Head of caudate nucleus (tissue), 42 donors: ENCODE results near the gene PLD3.

Experiments
- DNase-seq, 42 donors: peaks; one replicate each; pipeline versions ENCODE4 v3.0.0 to v3.0.0-alpha.2; 2020 to 2021; ENCODE audit warnings: mixed read lengths in 7 of 42
- intact Hi-C: fragments of 100-400 bp; cut with DNase I; formaldehyde crosslinking; loops from one replicate; pipeline ENCODE4 v1.15.0; 2022

The PLD3 gene, protein sequence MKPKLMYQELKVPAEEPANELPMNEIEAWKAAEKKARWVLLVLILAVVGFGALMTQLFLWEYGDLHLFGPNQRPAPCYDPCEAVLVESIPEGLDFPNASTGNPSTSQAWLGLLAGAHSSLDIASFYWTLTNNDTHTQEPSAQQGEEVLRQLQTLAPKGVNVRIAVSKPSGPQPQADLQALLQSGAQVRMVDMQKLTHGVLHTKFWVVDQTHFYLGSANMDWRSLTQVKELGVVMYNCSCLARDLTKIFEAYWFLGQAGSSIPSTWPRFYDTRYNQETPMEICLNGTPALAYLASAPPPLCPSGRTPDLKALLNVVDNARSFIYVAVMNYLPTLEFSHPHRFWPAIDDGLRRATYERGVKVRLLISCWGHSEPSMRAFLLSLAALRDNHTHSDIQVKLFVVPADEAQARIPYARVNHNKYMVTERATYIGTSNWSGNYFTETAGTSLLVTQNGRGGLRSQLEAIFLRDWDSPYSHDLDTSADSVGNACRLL

GRCh38 chr19:40348125-40348913 is at the start of gene PLD3, which contains the start of gene C19orf47:
Gene PLD3 (plus strand): TSS chr19:40348695. CDS start chr19:40366484, 17,789 bp downstream.
Gene C19orf47 (minus strand): TSS chr19:40348397. CDS start chr19:40341857, 6,540 bp downstream.
- DNase-seq, result peak; percentile 98 to 100 (median 100)
- intact Hi-C loops, result no loop called here

DNA sequence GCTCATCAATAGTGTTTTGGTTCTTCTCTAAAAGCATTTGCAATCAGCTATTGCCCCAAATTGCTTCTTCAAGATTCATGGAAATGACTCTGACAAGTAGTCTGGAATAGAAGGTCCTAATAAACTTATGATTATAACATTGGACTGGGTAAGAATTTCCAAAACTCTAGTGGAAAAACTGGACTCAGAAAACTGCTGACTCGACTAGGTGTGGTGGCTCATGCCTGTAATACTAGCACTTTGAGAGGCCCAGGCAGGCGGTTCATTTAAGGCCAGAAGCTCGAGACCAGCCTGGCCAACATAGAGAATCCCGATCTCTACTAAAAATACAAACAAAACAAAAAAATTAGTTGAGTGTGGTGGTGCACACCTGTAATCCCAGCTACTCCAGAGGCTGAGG is 47.8 kb upstream of the PLD3 start:
- DNase-seq, result peak in 1 of 42 donors; percentile 0
- intact Hi-C loops, result no loop called here

DNA sequence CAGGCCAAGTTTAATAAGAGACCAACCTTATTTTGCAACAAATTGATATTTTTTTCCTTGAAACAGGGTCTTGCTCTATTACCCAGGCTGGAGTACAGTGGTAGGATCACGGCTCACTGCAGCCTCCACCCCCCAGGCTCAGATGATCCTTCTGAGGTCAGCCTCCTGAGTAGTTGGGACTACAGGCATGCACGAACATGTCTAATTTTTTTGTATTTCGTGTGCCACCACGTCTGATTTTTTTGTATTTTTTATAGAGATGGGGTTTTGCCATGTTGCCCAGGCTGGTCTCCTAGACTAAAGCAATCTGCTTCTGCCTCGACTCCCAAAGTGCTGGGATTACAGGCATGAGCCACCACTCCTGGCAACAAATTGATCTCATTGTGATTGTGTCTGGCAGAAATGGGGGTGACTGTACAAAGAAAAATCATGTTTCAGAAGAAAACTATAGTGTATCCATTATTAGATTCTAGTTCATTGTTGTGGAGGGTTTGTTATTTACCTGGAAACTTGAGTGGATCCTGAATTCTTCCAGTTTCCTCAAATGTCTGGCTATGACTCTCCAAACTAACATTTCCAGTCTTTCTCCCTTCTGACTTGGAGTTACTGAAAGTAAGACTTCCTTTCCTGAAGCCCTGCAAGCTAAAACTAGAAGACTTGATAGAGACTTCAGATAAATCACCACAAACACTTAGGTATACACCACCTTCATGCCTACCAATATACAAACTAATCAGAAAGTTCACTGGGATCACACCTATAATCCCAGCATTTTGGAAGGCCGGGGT is 46.1 kb upstream of the PLD3 start:
- peak in 1 of 42 donors; percentile 3 for DNase-seq
- intact Hi-C loops, result no loop called here

DNA sequence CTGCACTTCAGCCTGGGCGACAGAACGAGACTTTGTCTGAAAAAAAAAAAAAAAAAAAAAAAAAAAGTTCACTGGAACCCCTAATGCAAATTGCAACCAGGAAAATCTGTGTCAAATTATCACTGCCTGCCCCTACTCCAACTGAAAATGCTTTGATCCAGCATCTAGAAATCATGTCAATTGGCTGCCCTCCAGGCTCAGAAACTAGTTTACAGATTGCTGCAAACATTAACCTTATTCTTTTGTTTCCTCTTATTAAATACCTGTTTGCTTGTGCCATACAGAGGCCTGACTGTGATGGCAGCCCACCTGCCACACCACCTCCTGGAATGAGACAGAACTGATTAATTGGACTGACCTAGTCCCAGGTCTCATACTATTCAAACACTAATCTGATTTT is 44.7 kb upstream of the PLD3 start:
- intact Hi-C loops, result no loop called here
- DNase-seq, result peak in 2 of 42 donors; percentile 4 to 25

DNA sequence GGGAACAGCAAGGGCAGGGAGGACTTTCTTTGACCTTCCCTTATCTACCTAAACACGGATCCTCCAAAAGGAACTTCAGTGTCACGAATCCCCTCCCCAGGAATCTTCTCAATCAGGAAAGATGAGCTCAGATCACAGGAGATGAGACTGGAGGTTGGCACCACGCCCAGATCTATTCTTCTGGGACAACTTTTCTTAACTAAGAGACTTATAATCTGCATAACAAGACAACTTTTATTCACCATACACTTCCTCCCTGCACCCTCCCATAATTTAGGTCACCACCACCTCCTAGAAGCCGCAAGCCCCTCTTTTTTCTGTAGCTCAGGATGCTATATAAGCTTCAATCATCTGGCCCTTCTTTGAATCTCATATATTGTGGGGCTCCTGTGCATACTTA is 44.2 kb upstream of the PLD3 start:
- intact Hi-C loops, result no loop called here

DNA sequence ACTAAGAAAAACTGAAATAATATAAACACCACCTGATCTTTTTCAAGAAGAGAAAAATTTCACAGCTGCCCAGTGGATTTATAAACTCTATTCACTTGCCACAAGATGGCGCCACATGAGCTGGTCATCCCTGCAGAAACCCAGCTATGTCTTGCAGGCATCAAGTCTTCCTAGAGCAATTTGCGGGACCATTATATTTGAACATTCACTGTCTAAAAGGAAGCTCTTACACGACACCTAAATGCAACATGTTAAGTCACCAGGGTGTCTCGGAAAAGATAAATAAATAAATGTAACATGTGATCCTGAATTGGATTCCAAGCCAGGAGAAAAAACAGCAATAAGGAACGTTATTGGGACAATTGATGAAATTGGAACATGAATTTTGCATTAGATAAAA is 43.1 kb upstream of the PLD3 start:
- peak; percentile 55 to 93 (median 82) for DNase-seq
- intact Hi-C loops, result loop anchor here (5.0 kb wide), 1 partner anchor 122 kb away; the partner anchor contains the start of gene SERTAD1

More for the DNA sequence above, 44.2 kb upstream of the PLD3 start:
- DNase-seq, result peak in 2 of 42 donors; percentile 10 to 13

DNA sequence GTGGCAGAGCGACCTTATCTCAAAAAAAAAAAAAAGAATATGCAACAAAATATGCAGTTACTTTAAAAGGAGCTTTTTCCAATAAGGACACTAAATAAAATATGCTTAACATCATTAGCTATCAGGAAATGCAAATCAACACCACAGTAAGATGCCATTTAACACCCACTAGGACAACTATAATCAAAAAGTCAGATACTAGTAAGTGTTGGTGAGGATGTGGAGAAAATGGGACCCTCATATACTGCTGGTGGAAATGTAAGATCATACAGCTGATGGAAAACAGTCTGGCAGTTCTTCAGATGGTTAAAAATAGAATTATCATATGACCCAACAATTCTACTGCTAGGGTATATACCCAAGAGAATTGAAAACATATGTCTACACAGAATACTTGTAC is 38.8 kb upstream of the PLD3 start:
- intact Hi-C loops, result loop anchor here (5.0 kb wide), 1 partner anchor 118 kb away; the partner anchor contains the start of gene SERTAD1
- no peak for DNase-seq

GRCh38 chr19:40312533-40312932 is 36.0 kb upstream of the PLD3 start:
- intact Hi-C loops, result no loop called here
- DNase-seq, result no peak

GRCh38 chr19:40313229-40313983 is 35.1 kb upstream of the PLD3 start:
- DNase-seq, result no peak
- intact Hi-C loops, result no loop called here

- DNase-seq, result no peak
- intact Hi-C loops, result no loop called here
These were observed 33.8 kb upstream of the PLD3 start for GRCh38 chr19:40314656-40315055.

- intact Hi-C loops, result no loop called here
- no peak for DNase-seq
These were observed 32.6 kb upstream of the PLD3 start for GRCh38 chr19:40315812-40316470.

DNA sequence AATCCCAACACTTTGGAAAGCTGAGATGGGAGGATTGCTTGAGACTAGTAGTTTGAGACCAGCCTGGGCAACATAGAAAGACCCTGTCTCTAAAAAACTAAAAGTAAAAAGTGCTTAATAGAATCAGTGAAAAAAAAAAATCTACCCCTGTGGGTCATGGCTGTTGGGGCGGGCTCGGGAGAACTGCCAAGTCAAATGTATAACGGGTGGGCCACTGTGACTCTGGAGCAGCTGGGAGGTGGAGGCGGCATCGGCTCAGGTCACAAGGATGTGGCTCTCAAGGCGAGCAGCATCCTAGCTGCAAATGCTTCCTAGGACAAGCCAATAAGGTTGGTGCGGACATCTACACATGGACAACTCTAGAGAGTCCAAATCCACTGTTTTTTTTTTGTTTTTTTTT is 31.2 kb upstream of the PLD3 start:
- intact Hi-C loops, result no loop called here
- DNase-seq, result peak in 1 of 42 donors; percentile 16

- no peak for DNase-seq
- intact Hi-C loops, result no loop called here
These were observed 27.9 kb upstream of the PLD3 start for GRCh38 chr19:40320558-40320935.

- DNase-seq, result no peak
- intact Hi-C loops, result no loop called here
These were observed 27.4 kb upstream of the PLD3 start for GRCh38 chr19:40321076-40321475.

DNA sequence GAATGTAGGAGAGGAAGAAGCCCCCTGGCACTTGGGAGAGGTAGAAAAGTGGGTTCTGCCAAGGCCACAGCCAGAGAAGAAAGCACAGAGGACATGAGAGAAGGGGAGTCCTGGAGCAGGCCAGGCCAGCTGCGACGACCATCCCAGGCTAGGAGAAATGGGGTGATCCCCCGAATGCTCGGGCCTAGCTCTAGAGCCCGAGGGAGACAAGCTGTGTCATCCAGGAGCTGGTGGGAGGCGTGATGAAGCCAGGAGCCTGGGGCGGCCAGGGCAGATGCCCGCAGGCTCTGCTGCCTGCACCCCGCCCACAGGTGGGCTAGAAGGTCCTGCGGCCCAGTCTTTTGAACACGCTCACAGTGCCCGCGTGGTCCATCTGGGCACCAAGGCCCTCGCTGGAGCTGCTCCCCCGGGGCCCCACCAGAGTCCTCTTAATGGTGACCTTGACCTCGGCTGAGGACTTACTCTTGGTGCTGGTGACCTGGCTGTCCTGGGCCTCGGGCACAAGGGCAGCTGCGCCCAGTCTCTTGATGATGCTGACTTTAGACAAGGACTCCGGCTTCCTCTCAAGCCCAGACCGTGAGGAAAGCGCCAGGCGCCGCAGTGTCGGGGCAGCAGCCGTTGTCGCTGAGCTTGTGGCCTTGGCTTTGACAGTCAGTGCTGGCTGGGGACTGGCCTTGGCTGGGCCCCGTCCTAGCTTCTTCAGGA is 26.8 kb upstream of the PLD3 start:
- no peak for DNase-seq
- intact Hi-C loops, result no loop called here

DNA sequence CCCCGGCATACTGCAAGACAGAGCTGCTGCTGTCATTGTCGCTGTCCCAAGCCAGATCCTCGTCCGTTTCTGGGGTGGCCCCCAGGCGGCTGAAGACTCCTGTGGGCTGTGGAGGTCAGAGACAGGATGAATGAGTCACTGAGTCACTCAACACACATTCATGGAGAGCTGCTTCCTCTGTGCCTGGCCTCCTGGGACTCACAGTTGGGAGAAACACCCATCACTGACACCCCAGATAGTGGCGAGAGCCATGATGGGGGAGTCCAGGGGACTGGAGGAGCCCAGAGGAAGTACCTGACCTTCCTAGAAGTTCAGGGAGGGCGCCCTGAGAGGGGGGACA is 26.3 kb upstream of the PLD3 start:
- intact Hi-C loops, result no loop called here
- DNase-seq, result no peak

GRCh38 chr19:40322951-40323615 is 25.4 kb upstream of the PLD3 start:
- intact Hi-C loops, result no loop called here
- DNase-seq, result no peak
